ENCODE data around the gene GNG7.
"Not testable (repeated sequence)": the region's sequence is repeated elsewhere in the genome, so short reads cannot be mapped to it uniquely, and the experiment has no call there.

Gene GNG7

GRCh38 chr19:2580396-2580795, 122.1 kb downstream of the GNG7 start:
- H3K4me2 ChIP-seq (ENCODE audit: insufficient read depth, low read length, poor library complexity, severe bottlenecking); H3K9ac ChIP-seq (ENCODE audit: low read depth, low read length, poor library complexity); H3K27ac ChIP-seq (replicated peaks; ENCODE audit: low read length); H2AFZ ChIP-seq (ENCODE audit: low read length); H3K36me3 ChIP-seq (replicated peaks in 1 of 2; ENCODE audit: control insufficient read depth in 2 of 2, insufficient read depth in 2 of 2, low read length in 2 of 2); H4K8ac ChIP-seq (ENCODE audit: low read depth, low read length); H3K9me3 ChIP-seq (replicated peaks in 1 of 2; ENCODE audit: control insufficient read depth in 2 of 2, insufficient read depth in 1 of 2, low read depth in 1 of 2, low read length in 2 of 2); H2BK5ac ChIP-seq (ENCODE audit: low read length); H4K91ac ChIP-seq (ENCODE audit: low read depth, low read length, poor library complexity); DNase-seq (ENCODE audit: low spot score); H2BK120ac ChIP-seq (ENCODE audit: low read depth, low read length); H3K14ac ChIP-seq (ENCODE audit: low read length); H2BK12ac ChIP-seq (ENCODE audit: low read length); H3K18ac ChIP-seq (ENCODE audit: low read length); H3K79me1 ChIP-seq (ENCODE audit: low read depth, low read length); H2AK5ac ChIP-seq (ENCODE audit: low read depth, low read length); H3K23ac ChIP-seq (ENCODE audit: low read depth, low read length, poor library complexity); H3K4me3 ChIP-seq (ENCODE audit: low read length in 2 of 2); H3K4ac ChIP-seq (ENCODE audit: low read length); H3K4me1 ChIP-seq (ENCODE audit: control insufficient read depth in 2 of 2, insufficient read depth in 1 of 2, low read depth in 1 of 2, low read length in 2 of 2): not testable (repeated sequence)
- peaks cover 0 to 11% (median 0%) of the 10 kb centered on the region in 3 experiments for H3K27me3 ChIP-seq (ENCODE audit: control insufficient read depth in 3 of 3, insufficient read depth in 3 of 3, low read depth in 1 of 3, low read length in 3 of 3)
- peak overlapping the region; percentile 98 for H2BK15ac ChIP-seq (ENCODE audit: low read length)
- WGBS, 2 donors (ENCODE audit: extremely low coverage in 2 of 2, insufficient read length in 2 of 2, insufficient replicate concordance in 1 of 2): no CpG with 5 or more reads among the region's 5 CpGs

- no peak overlapping the region for H4K8ac ChIP-seq (ENCODE audit: low read depth, low read length)
- DNase-seq (ENCODE audit: low spot score): no peak
- H2AFZ ChIP-seq (ENCODE audit: low read length): peak overlapping the region; percentile 98
- no peak overlapping the region for H3K4ac ChIP-seq (ENCODE audit: low read length)
- peak overlapping the region; percentile 80 for H3K18ac ChIP-seq (ENCODE audit: low read length)
- no CpG with 5 or more reads among the region's 14 CpGs for WGBS, 2 donors (ENCODE audit: extremely low coverage in 2 of 2, insufficient read length in 2 of 2, insufficient replicate concordance in 1 of 2)
- H3K14ac ChIP-seq (ENCODE audit: low read length): no peak overlapping the region
- H2BK5ac ChIP-seq (ENCODE audit: low read length): peak overlapping the region; percentile 83
- peaks cover 5 to 9% of the 10 kb centered on the region in 2 donors for H3K4me1 ChIP-seq (ENCODE audit: control insufficient read depth in 2 of 2, insufficient read depth in 1 of 2, low read depth in 1 of 2, low read length in 2 of 2)
- H3K9ac ChIP-seq (ENCODE audit: low read depth, low read length, poor library complexity): no peak overlapping the region
- no peak overlapping the region for H3K4me2 ChIP-seq (ENCODE audit: insufficient read depth, low read length, poor library complexity, severe bottlenecking)
- no peaks in the 10 kb centered on the region for H3K36me3 ChIP-seq (replicated peaks in 1 of 2; ENCODE audit: control insufficient read depth in 2 of 2, insufficient read depth in 2 of 2, low read length in 2 of 2)
- H2BK15ac ChIP-seq (ENCODE audit: low read length): peak overlapping the region; percentile 98
- H2AK5ac ChIP-seq (ENCODE audit: low read depth, low read length): peak overlapping the region; percentile 96
- H3K4me3 ChIP-seq (ENCODE audit: low read length in 2 of 2): no peak overlapping the region
- no peak overlapping the region for H4K91ac ChIP-seq (ENCODE audit: low read depth, low read length, poor library complexity)
- H3K23ac ChIP-seq (ENCODE audit: low read depth, low read length, poor library complexity): no peak overlapping the region
- H2BK12ac ChIP-seq (ENCODE audit: low read length): no peak overlapping the region
- no peaks in the 10 kb centered on the region for H3K79me1 ChIP-seq (ENCODE audit: low read depth, low read length)
- H2BK120ac ChIP-seq (ENCODE audit: low read depth, low read length): no peak overlapping the region
- H3K27me3 ChIP-seq (ENCODE audit: control insufficient read depth in 3 of 3, insufficient read depth in 3 of 3, low read depth in 1 of 3, low read length in 3 of 3): peaks cover 0 to 11% (median 0%) of the 10 kb centered on the region in 3 experiments
- peaks cover 0 to 4% of the 10 kb centered on the region in 2 donors for H3K9me3 ChIP-seq (replicated peaks in 1 of 2; ENCODE audit: control insufficient read depth in 2 of 2, insufficient read depth in 1 of 2, low read depth in 1 of 2, low read length in 2 of 2)
- H3K27ac ChIP-seq (replicated peaks; ENCODE audit: low read length): no peak overlapping the region
Observed at GRCh38 chr19:2579678-2580280, 122.7 kb downstream of the GNG7 start.

- Histone ChIP-seq H2BK120ac (ENCODE audit: low read depth, low read length) (no peak overlapping the region), H2BK5ac (ENCODE audit: low read length) (peak overlapping the region; percentile 83), H3K18ac (ENCODE audit: low read length) (peak overlapping the region; percentile 91), H3K14ac (ENCODE audit: low read length) (no peak overlapping the region), H2BK15ac (ENCODE audit: low read length) (peak overlapping the region; percentile 94), H2AK5ac (ENCODE audit: low read depth, low read length) (peak overlapping the region; percentile 89), H3K4me2 (ENCODE audit: insufficient read depth, low read length, poor library complexity, severe bottlenecking) (peak overlapping the region; percentile 90), H3K4me1 (ENCODE audit: control insufficient read depth in 2 of 2, insufficient read depth in 1 of 2, low read depth in 1 of 2, low read length in 2 of 2) (peaks cover 5 to 9% of the 10 kb centered on the region in 2 donors), H3K27me3 (ENCODE audit: control insufficient read depth in 3 of 3, insufficient read depth in 3 of 3, low read depth in 1 of 3, low read length in 3 of 3) (peaks cover 0 to 11% (median 0%) of the 10 kb centered on the region in 3 experiments), H3K23ac (ENCODE audit: low read depth, low read length, poor library complexity) (no peak overlapping the region), H3K36me3 (replicated peaks in 1 of 2; ENCODE audit: control insufficient read depth in 2 of 2, insufficient read depth in 2 of 2, low read length in 2 of 2) (no peaks in the 10 kb centered on the region), H2BK12ac (ENCODE audit: low read length) (no peak overlapping the region), H3K4me3 (ENCODE audit: low read length in 2 of 2) (peak overlapping the region; percentile 42 to 76), H3K9ac (ENCODE audit: low read depth, low read length, poor library complexity) (peak overlapping the region; percentile 82), H4K91ac (ENCODE audit: low read depth, low read length, poor library complexity) (no peak overlapping the region), H2AFZ (ENCODE audit: low read length) (peak overlapping the region; percentile 98), H3K79me1 (ENCODE audit: low read depth, low read length) (no peaks in the 10 kb centered on the region), H3K4ac (ENCODE audit: low read length) (no peak overlapping the region), H4K8ac (ENCODE audit: low read depth, low read length) (no peak overlapping the region), H3K9me3 (replicated peaks in 1 of 2; ENCODE audit: control insufficient read depth in 2 of 2, insufficient read depth in 1 of 2, low read depth in 1 of 2, low read length in 2 of 2) (peaks cover 0 to 2% of the 10 kb centered on the region in 2 donors), H3K27ac (replicated peaks; ENCODE audit: low read length) (peak overlapping the region; percentile 51)
- WGBS, 2 donors (ENCODE audit: extremely low coverage in 2 of 2, insufficient read length in 2 of 2, insufficient replicate concordance in 1 of 2): no CpG with 5 or more reads among the region's 47 CpGs
- DNase-seq (ENCODE audit: low spot score): peak; percentile 83
Observed at GRCh38 chr19:2578901-2579677, 123.4 kb downstream of the GNG7 start.

- Histone ChIP-seq H3K79me1 (ENCODE audit: low read depth, low read length) (no peaks in the 10 kb centered on the region), H2BK5ac (ENCODE audit: low read length) (peak overlapping the region; percentile 83), H3K9me3 (replicated peaks in 1 of 2; ENCODE audit: control insufficient read depth in 2 of 2, insufficient read depth in 1 of 2, low read depth in 1 of 2, low read length in 2 of 2) (no peaks in the 10 kb centered on the region), H3K4ac (ENCODE audit: low read length) (no peak overlapping the region), H4K8ac (ENCODE audit: low read depth, low read length) (no peak overlapping the region), H3K9ac (ENCODE audit: low read depth, low read length, poor library complexity) (no peak overlapping the region), H2AFZ (ENCODE audit: low read length) (peak overlapping the region; percentile 98), H3K4me1 (ENCODE audit: control insufficient read depth in 2 of 2, insufficient read depth in 1 of 2, low read depth in 1 of 2, low read length in 2 of 2) (peaks cover 5 to 9% of the 10 kb centered on the region in 2 donors), H2BK120ac (ENCODE audit: low read depth, low read length) (no peak overlapping the region), H3K23ac (ENCODE audit: low read depth, low read length, poor library complexity) (peak overlapping the region; percentile 1), H3K18ac (ENCODE audit: low read length) (peak overlapping the region; percentile 44), H3K4me3 (ENCODE audit: low read length in 2 of 2) (peak overlapping the region in 1 of 2 donors; percentile 42), H3K27ac (replicated peaks; ENCODE audit: low read length) (no peak overlapping the region), H2BK15ac (ENCODE audit: low read length) (peak overlapping the region; percentile 94), H2BK12ac (ENCODE audit: low read length) (no peak overlapping the region), H2AK5ac (ENCODE audit: low read depth, low read length) (peak overlapping the region; percentile 89), H3K27me3 (ENCODE audit: control insufficient read depth in 3 of 3, insufficient read depth in 3 of 3, low read depth in 1 of 3, low read length in 3 of 3) (peaks cover 0 to 11% (median 0%) of the 10 kb centered on the region in 3 experiments), H3K36me3 (replicated peaks in 1 of 2; ENCODE audit: control insufficient read depth in 2 of 2, insufficient read depth in 2 of 2, low read length in 2 of 2) (no peaks in the 10 kb centered on the region), H3K4me2 (ENCODE audit: insufficient read depth, low read length, poor library complexity, severe bottlenecking) (peak overlapping the region; percentile 90), H3K14ac (ENCODE audit: low read length) (no peak overlapping the region), H4K91ac (ENCODE audit: low read depth, low read length, poor library complexity) (no peak overlapping the region)
- no peak for DNase-seq (ENCODE audit: low spot score)
- WGBS, 2 donors (ENCODE audit: extremely low coverage in 2 of 2, insufficient read length in 2 of 2, insufficient replicate concordance in 1 of 2): no CpG with 5 or more reads among the region's 13 CpGs
Observed at GRCh38 chr19:2578391-2578890, 124.1 kb downstream of the GNG7 start.

All from neuronal stem cell (in vitro differentiated cells).